ENCODE results near the gene BMP7.

The BMP7 gene

GRCh38 chr20:57140416-57140965, 126.0 kb downstream of the BMP7 start:
- DNase-seq, result no peak

- no peak for DNase-seq
Observed at GRCh38 chr20:57139342-57140093, 126.9 kb downstream of the BMP7 start.

GRCh38 chr20:57138198-57138995, 128.0 kb downstream of the BMP7 start:
- DNase-seq, result no peak

- DNase-seq, result no peak
Observed at GRCh38 chr20:57137676-57138075, 128.8 kb downstream of the BMP7 start.

- DNase-seq, result no peak
Observed at GRCh38 chr20:57136734-57137133, 129.7 kb downstream of the BMP7 start.

- DNase-seq, result no peak
Observed at GRCh38 chr20:57135875-57136274, 130.6 kb downstream of the BMP7 start.

GRCh38 chr20:57134804-57135203, 131.6 kb downstream of the BMP7 start:
- DNase-seq, result no peak

GRCh38 chr20:57133926-57134650, 132.4 kb downstream of the BMP7 start:
- DNase-seq, result no peak

GRCh38 chr20:57131601-57132391, 134.6 kb downstream of the BMP7 start:
- no peak for DNase-seq

- no peak for DNase-seq
Observed at GRCh38 chr20:57131077-57131476, 135.4 kb downstream of the BMP7 start.

- no peak for DNase-seq
Observed at GRCh38 chr20:57130160-57130772, 136.2 kb downstream of the BMP7 start.

- DNase-seq, result no peak
Observed at GRCh38 chr20:57129303-57129702, 137.1 kb downstream of the BMP7 start.

GRCh38 chr20:57128044-57128757, 138.2 kb downstream of the BMP7 start:
- DNase-seq, result no peak

GRCh38 chr20:57126481-57127092, 139.9 kb downstream of the BMP7 start:
- DNase-seq, result no peak

- DNase-seq, result no peak
Observed at GRCh38 chr20:57124800-57125517, 141.5 kb downstream of the BMP7 start.

GRCh38 chr20:57124366-57124765, 142.1 kb downstream of the BMP7 start:
- no peak for DNase-seq

GRCh38 chr20:57123504-57123903, 142.9 kb downstream of the BMP7 start:
- no peak for DNase-seq

- DNase-seq, result no peak
Observed at GRCh38 chr20:57122536-57123489, 143.6 kb downstream of the BMP7 start.

GRCh38 chr20:57118964-57119363, 147.5 kb downstream of the BMP7 start:
- DNase-seq, result no peak

Data from OCI-M1 (cell line).